Right atrium auricular region (tissue), 2 donors: ENCODE data around the gene TBX10. TPM values are rescaled to one million over a fixed set of nuclear protein-coding genes. Genes with fewer than 3 reads are reported as not detected.
"Not testable (repeated sequence)": the region's sequence is repeated elsewhere in the genome, so short reads cannot be mapped to it uniquely, and the experiment has no call there.

Source experiments
- DNase-seq: peaks from one replicate; pipeline ENCODE4 v3.0.0-alpha.2; 2019; ENCODE audit warnings: low spot score
- H3K27ac ChIP-seq, 2 donors: fragments of 200-600 bp; sonication (generic); 1 replicate in 1 of 2; 2 replicates in 1 of 2; pipeline ENCODE4 v1.5.1; 2016 to 2019
- H3K27me3 ChIP-seq, 2 donors: fragments of 200-600 bp; sonication (generic); one replicate each; pipeline versions ENCODE4 v1.5.1 to v1.6.0; 2017 to 2019
- H3K36me3 ChIP-seq: fragments of 200-600 bp; sonication (generic); one replicate; pipeline ENCODE4 v1.5.1; 2016
- H3K4me1 ChIP-seq, 2 donors: fragments of 200-600 bp; sonication (generic); one replicate each; pipeline versions ENCODE4 v1.5.1 to v1.6.0; 2017 to 2019
- H3K4me3 ChIP-seq, 2 donors: fragments of 200-600 bp; sonication (generic); 1 replicate in 1 of 2; 2 replicates in 1 of 2; pipeline ENCODE4 v1.5.1; 2017 to 2019; ENCODE audit warnings: mild to moderate bottlenecking in 1 of 2, moderate library complexity in 1 of 2
- H3K9me3 ChIP-seq, 2 donors: fragments of 200-600 bp; sonication (generic); one replicate each; pipeline ENCODE4 v1.5.1; 2019
- total RNA-seq, 2 donors: library from RNA; depleted of rRNA; stranded (reverse); fragments of >200 nt; gene quantifications; one replicate each; pipeline ENCODE4 v1.1.0, GENCODE V29; 2016
- TF ChIP-seq, protein P1 (sequence below), 2 donors: fragments of 200-600 bp; sonication (generic); IDR thresholded peaks; one replicate each; pipeline ENCODE4 v1.5.1; 2019; ENCODE audit warnings: antibody characterized with exemption in 2 of 2

TBX10 gene
- total RNA-seq, 2 donors from 2014 or later, result not detected

DNA sequence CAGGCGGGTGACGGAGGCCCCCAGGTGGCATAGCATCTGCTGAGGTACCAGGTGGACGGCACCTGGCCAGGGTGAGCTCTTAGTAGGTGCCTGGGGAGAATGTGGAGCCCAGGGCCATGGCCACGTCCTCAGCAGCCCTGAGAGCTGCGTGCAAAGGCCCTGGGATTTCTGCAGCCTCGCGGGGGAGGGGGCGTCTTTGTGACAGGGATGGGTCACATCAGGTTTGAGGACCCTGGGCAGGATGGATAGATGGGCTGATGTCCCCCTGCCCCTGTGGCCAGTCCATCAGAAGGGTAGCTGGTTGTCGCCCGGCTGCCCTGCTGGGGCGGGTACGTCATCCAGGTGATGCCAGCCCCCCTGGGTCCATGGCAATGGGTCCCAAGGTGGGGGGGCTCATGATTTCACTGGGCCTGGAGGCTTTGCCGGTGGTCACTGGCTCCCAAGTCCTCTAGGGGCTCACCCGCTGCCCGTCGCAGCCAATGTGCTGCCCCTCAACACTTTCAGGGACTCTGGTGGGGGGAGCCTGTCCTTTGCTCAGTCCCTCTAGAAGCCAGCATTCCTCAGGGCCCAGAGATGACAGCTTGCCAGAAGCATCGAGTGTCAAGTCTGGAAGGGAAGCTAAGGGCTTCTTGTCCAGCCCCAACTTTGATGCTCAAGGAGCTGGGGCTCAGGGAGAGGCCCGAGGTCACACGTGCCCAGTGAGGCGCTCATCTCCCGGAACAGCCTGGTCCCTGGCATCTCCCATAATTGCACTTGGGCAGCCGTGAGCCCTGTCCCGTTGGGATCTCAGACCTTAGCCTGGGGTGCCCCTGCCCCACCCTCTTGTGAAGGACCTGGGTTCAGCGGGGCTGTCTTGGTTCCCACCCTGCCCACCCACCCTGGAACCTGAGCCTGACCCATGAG, 777 bp downstream of the TBX10 start:
- Histone ChIP-seq H3K27me3 (no peaks in the 10 kb centered on the region), H3K9me3 (no peaks in the 10 kb centered on the region), H3K36me3 (no peaks in the 10 kb centered on the region), H3K4me1 (no peaks in the 10 kb centered on the region), H3K4me3 (no peak overlapping the region), H3K27ac (no peak overlapping the region)
- no peak for DNase-seq
- TF ChIP-seq, protein P1, sequence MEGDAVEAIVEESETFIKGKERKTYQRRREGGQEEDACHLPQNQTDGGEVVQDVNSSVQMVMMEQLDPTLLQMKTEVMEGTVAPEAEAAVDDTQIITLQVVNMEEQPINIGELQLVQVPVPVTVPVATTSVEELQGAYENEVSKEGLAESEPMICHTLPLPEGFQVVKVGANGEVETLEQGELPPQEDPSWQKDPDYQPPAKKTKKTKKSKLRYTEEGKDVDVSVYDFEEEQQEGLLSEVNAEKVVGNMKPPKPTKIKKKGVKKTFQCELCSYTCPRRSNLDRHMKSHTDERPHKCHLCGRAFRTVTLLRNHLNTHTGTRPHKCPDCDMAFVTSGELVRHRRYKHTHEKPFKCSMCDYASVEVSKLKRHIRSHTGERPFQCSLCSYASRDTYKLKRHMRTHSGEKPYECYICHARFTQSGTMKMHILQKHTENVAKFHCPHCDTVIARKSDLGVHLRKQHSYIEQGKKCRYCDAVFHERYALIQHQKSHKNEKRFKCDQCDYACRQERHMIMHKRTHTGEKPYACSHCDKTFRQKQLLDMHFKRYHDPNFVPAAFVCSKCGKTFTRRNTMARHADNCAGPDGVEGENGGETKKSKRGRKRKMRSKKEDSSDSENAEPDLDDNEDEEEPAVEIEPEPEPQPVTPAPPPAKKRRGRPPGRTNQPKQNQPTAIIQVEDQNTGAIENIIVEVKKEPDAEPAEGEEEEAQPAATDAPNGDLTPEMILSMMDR (IDR thresholded peaks at IDR 0.05), result no peak

- not testable (repeated sequence) for H3K36me3 ChIP-seq, H3K27ac ChIP-seq, H3K9me3 ChIP-seq, H3K4me3 ChIP-seq, H3K4me1 ChIP-seq, H3K27me3 ChIP-seq, DNase-seq
These were observed 2.1 kb downstream of the TBX10 start for GRCh38 chr11:67637441-67637840.

- H3K36me3 ChIP-seq, result no peaks in the 10 kb centered on the region
- no peak overlapping the region for H3K4me3 ChIP-seq
- H3K9me3 ChIP-seq, result no peaks in the 10 kb centered on the region
- no peak overlapping the region for H3K27ac ChIP-seq
- TF ChIP-seq, protein P1 (IDR thresholded peaks at IDR 0.05), result no peak
- no peaks in the 10 kb centered on the region for H3K27me3 ChIP-seq
- no peak for DNase-seq
- H3K4me1 ChIP-seq, result no peaks in the 10 kb centered on the region
These were observed 2.6 kb downstream of the TBX10 start for GRCh38 chr11:67636962-67637361.

DNA sequence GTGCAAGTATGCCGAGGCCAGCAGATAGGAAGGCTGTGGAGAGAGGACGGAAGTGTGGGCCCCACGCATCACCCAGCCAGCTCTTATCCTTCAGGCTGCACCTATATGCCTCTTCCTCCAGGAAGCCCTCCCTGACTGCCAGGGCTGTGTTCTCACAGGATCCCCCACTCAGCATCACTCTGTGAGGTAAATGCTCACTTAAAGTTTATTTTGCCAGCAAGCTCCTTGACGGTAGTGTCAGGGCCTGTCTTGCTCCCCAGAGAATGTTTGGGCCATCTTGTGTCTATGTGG, 4.4 kb downstream of the TBX10 start:
- Histone ChIP-seq H3K4me1 (peaks cover 0 to 10% of the 10 kb centered on the region in 2 donors), H3K4me3 (no peak overlapping the region), H3K9me3 (no peaks in the 10 kb centered on the region), H3K27me3 (no peaks in the 10 kb centered on the region), H3K27ac (no peak overlapping the region), H3K36me3 (no peaks in the 10 kb centered on the region)
- TF ChIP-seq, protein P1 (IDR thresholded peaks at IDR 0.05), result no peak
- DNase-seq, result no peak

- TF ChIP-seq, protein P1 (IDR thresholded peaks at IDR 0.05), result no peak
These were observed 5.0 kb downstream of the TBX10 start for GRCh38 chr11:67634366-67635230.

GRCh38 chr11:67633758-67634365, 5.7 kb downstream of the TBX10 start:
- Histone ChIP-seq H3K4me1 (peaks cover 0 to 17% of the 10 kb centered on the region in 2 donors), H3K9me3 (no peaks in the 10 kb centered on the region), H3K36me3 (no peaks in the 10 kb centered on the region), H3K27me3 (no peaks in the 10 kb centered on the region), H3K4me3 (no peak overlapping the region), H3K27ac (no peak overlapping the region)
- DNase-seq, result no peak
- TF ChIP-seq, protein P1 (IDR thresholded peaks at IDR 0.05), result no peak

More at GRCh38 chr11:67634366-67635230, 5.0 kb downstream of the TBX10 start:
- no peak for DNase-seq
- H3K4me3 ChIP-seq, result no peak overlapping the region
- H3K27ac ChIP-seq, result no peak overlapping the region
- H3K9me3 ChIP-seq, result no peaks in the 10 kb centered on the region
- no peaks in the 10 kb centered on the region for H3K36me3 ChIP-seq
- H3K27me3 ChIP-seq, result no peaks in the 10 kb centered on the region
- H3K4me1 ChIP-seq, result peaks cover 0 to 10% of the 10 kb centered on the region in 2 donors
